Liver (tissue), 3 donors: Measurements from ENCODE around the gene TYRP1.

Experiments used
- CTCF ChIP-seq: fragments of 150-350 bp; IDR thresholded peaks from 2 replicates; pipeline ENCODE4 v1.5.1; 2017; ENCODE audit warnings: improper control_type of control experiment, low read depth, low read length; ENCODE audit not compliant: missing input control
- FOXA2 ChIP-seq: IDR thresholded peaks from 2 replicates; pipeline ENCODE4 v1.6.1; 2016; ENCODE audit warnings: antibody characterized with exemption
- JUND ChIP-seq, 2 donors: IDR thresholded peaks; 2 replicates each; pipeline ENCODE4 v1.6.1; 2016; ENCODE audit warnings: antibody characterized with exemption in 2 of 2
- MAX ChIP-seq: IDR thresholded peaks from 2 replicates; pipeline ENCODE4 v1.6.1; 2016; ENCODE audit warnings: antibody characterized with exemption
- RAD21 ChIP-seq, 2 donors: IDR thresholded peaks; 2 replicates each; pipeline ENCODE4 v1.6.1; 2016; ENCODE audit warnings: antibody characterized with exemption in 2 of 2, mild to moderate bottlenecking in 2 of 2
- TAF1 ChIP-seq: conservative IDR thresholded peaks from 2 replicates; pipeline ENCODE4 v1.6.1; 2016; ENCODE audit warnings: antibody characterized with exemption, mild to moderate bottlenecking
- donor health status: healthy.
- donor health status: healthy.

- TF ChIP-seq JUND (IDR thresholded peaks at IDR 0.05) (no peak), TAF1 (no peak), CTCF (no peak), MAX (no peak), RAD21 (IDR thresholded peaks at IDR 0.05) (no peak), FOXA2 (no peak)
Measured at GRCh38 chr9:12705738-12706391, 12.7 kb downstream of the TYRP1 start.
